HG03432 (cell line): ENCODE data around the gene DCTN1.

Experiments used
- ATAC-seq: cut with Tn5 transposase; IDR thresholded peaks from one replicate; pipeline ENCODE4 v1.9.1; 2021; ENCODE audit warnings: mild to moderate bottlenecking, moderate library complexity; ENCODE audit not compliant: unreplicated experiment

The DCTN1 gene

GRCh38 chr2:74327627-74328026 is 52.5 kb downstream of the DCTN1 start:
- ATAC-seq, result no peak

- ATAC-seq, result no peak
Measured at GRCh38 chr2:74327199-74327598, 52.9 kb downstream of the DCTN1 start.

DNA sequence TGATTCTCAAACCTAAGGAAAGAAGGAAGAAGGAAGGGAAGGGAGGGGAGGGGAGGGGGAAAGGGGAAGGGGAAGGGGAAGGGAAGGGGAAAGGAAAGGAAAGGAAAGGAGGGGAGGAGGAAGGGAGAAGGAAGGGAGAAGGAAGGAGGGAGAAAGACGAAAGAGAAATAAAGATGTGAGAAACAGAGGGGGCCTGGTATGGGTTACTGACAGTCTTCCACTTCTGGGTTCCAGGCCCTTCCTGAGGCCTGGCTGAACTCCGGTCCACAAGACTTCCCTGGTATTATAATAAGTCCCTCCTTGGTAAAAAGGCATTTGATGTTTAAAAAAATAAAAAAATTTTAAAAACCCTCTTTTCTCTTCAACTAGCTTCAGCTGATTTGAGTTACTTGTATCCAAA is 54.3 kb downstream of the DCTN1 start:
- ATAC-seq, result no peak

GRCh38 chr2:74321737-74322136 is 58.4 kb downstream of the DCTN1 start:
- ATAC-seq, result no peak

DNA sequence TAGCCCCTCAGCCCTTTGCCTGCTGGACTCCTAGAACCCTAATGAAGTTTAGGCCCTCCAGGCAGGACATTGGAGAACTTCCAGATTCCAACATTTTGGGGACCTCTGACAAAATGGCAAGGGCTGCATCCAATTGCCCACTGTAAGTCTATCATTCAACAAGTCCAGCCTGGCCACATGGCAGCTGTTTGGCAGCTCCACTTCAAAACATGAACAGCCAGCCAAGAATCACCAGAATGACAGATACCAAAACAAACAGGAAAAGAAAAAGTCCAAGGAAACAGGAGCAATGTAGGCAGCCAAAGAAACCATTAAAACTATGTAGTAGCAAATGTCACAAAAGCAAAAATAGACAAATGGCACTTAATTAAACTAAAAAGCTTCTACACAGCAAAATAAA is 62.4 kb downstream of the DCTN1 start:
- no peak for ATAC-seq

DNA sequence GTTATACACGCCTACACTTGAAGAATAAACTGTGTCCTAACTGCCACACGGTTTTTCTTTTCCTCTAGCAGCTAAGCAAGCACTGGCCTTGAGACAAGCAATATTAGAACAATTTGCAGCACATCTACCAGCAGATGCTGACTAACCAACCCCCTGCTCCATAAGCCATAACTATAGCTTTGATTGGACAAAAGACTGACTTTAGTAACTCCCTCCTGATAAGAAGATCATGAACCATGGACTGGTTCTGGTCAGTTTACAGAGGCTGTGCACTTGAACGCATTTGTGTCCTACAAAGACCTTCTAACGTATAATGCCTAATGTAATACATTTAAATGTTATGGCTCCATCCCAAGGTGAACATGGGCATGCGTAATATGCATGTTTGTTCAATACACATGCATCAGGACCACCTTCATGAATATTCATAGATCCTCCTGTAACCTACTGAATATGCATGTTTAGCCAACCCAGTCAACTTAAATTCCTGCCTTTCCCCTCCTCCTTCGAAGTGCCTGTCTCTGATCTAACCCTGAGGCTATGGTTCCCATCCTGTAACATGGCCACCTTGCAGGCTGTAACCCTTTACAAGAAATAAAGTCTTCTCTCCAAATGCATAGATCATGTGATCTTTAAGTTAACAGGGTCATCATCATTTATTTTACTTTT is 63.4 kb downstream of the DCTN1 start:
- no peak for ATAC-seq

DNA sequence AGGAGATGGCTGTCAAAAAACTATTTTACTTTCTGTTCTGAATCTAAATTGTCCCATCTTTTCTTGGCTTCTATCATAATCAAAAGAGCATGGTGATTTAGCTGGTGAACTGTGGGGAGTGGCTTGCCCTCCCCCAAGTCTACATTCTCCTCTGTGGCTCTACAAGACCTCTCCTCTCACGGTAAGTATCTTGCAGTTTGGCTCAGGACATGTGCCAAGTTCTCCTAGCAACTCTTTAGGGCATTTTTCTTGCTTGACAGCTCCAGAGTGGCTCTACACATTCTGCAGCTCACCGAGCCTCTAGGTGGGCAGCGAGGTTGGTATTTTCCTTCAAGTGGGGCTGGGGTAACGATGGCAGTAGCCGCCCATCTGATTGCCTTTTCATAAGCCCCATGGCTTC is 66.0 kb downstream of the DCTN1 start:
- ATAC-seq, result no peak

GRCh38 chr2:74313497-74313896 is 66.6 kb downstream of the DCTN1 start:
- ATAC-seq, result no peak

- ATAC-seq, result no peak
Measured at GRCh38 chr2:74312913-74313312, 67.2 kb downstream of the DCTN1 start.
